GM12878 (cell line): ENCODE measurements around the gene TOR1A. TPM values are rescaled to one million over a fixed set of nuclear protein-coding genes. Genes with fewer than 3 reads are reported as not detected.

Experiments used
- E2F8 ChIP-seq: fragments of 450-650 bp; IDR thresholded peaks from 2 replicates; pipeline ENCODE4 v1.6.1; 2018; ENCODE audit warnings: mild to moderate bottlenecking, low read depth, moderate library complexity; ENCODE audit not compliant: partially characterized antibody
- FOXK2 ChIP-seq: fragments of 450-650 bp; IDR thresholded peaks from 2 replicates; pipeline ENCODE4 v1.6.1; 2017; ENCODE audit warnings: mild to moderate bottlenecking, moderate library complexity
- KLF5 ChIP-seq: fragments of 450-650 bp; IDR thresholded peaks from 2 replicates; pipeline ENCODE4 v1.6.1; 2014; ENCODE audit warnings: mild to moderate bottlenecking; ENCODE audit not compliant: partially characterized antibody
- NFYB ChIP-seq: IDR thresholded peaks from 2 replicates; pipeline ENCODE4 v1.6.1; 2011; ENCODE audit warnings: low read depth, mild to moderate bottlenecking, low read length, improper control_type of control experiment, moderate library complexity; ENCODE audit not compliant: insufficient read depth
- PAX5 ChIP-seq: IDR thresholded peaks from 2 replicates; pipeline ENCODE4 v1.6.1; 2011; ENCODE audit warnings: low read depth, low read length, borderline replicate concordance
- REST ChIP-seq: IDR thresholded peaks from 2 replicates; pipeline ENCODE4 v1.6.1; 2012; ENCODE audit warnings: mild to moderate bottlenecking, low read depth, low read length
- SMARCA5 ChIP-seq: fragments of 450-650 bp; IDR thresholded peaks from 2 replicates; pipeline ENCODE4 v1.6.1; 2017; ENCODE audit warnings: mild to moderate bottlenecking
- polyA plus RNA-seq, 11 experiments: library from polyadenylated mRNA; depleted of rRNA in 4 of 11; unstranded in 6 of 11; stranded (reverse) in 5 of 11; fragments of >200 nt; fragmentation: Nextera tagmentation in 4 of 11; fragmentation: Illumina TruSeq in 1 of 11; extraction: Ambion mirVana in 4 of 11; extraction: Trizol in 1 of 11; gene quantifications; 1 replicate in 1 of 11; 2 replicates in 10 of 11; pipeline versions ENCODE4 v1.2.1 to v1.2.3, GENCODE V29; 2011 to 2016; ENCODE audit warnings: inconsistent platforms in 2 of 11, missing spikeins in 2 of 11, low read depth in 1 of 11
- total RNA-seq, 4 experiments: library from RNA; depleted of rRNA in 3 of 4; stranded (reverse); fragments of >200 nt in 3 of 4; fragmentation: Illumina TruSeq in 1 of 4; extraction: Trizol in 1 of 4; gene quantifications; 2 replicates each; pipeline versions ENCODE4 v1.2.1 to v1.2.3, GENCODE V29; 2013 to 2021

The TOR1A gene
- total and polyA plus RNA-seq, 10 of the 15 experiments (the other 5 are each of a cell fraction or from before 2014, with no cell fraction given), result 3.2 to 60.8 (median 38.6) TPM

- TF ChIP-seq E2F8 (no peak), NFYB (no peak), SMARCA5 (no peak), REST (no peak), KLF5 (no peak), FOXK2 (no peak), PAX5 (no peak)
Measured at GRCh38 chr9:129848712-129849441, 24.9 kb upstream of the TOR1A start (continued).
